ENCODE measurements around the gene PNPLA8. TPM values are rescaled to one million over a fixed set of nuclear protein-coding genes. Genes with fewer than 3 reads are reported as not detected.

The PNPLA8 gene
- polyA plus RNA-seq, 3 donors: 10.2 to 80.0 (median 55.5) TPM

- no peak overlapping the region for H3K9ac ChIP-seq (ENCODE audit: insufficient read depth, low read length, poor library complexity, severe bottlenecking)
- H3K9me3 ChIP-seq (replicated peaks in 1 of 2; ENCODE audit: control insufficient read depth in 1 of 2, insufficient read depth in 1 of 2, low read length in 2 of 2): no peaks in the 10 kb centered on the region
- Mint-ChIP-seq H3K9me3 (peaks cover 0 to 4% (median 0%) of the 10 kb centered on the region in 7 donors), H3K4me1 (no peaks in the 10 kb centered on the region), H3K27me3 (ENCODE audit: low read depth in 3 of 3) (peaks cover 33 to 43% (median 41%) of the 10 kb centered on the region in 3 donors), H3K27ac (no peak overlapping the region), H3K36me3 (no peaks in the 10 kb centered on the region), H3K4me3 (no peak overlapping the region)
- no peak for TF ChIP-seq CTCF (IDR thresholded peaks at IDR 0.05)
- intact Hi-C loops (cut with micrococcal nuclease): no loop called here
- H2AFZ ChIP-seq (ENCODE audit: insufficient read depth, low read depth, low read length, poor library complexity, severe bottlenecking): no peak overlapping the region
- WGBS (ENCODE audit: insufficient coverage): 88% methylated on average over 5 of the region's 11 CpGs
- no peaks in the 10 kb centered on the region for H3K4me1 ChIP-seq (ENCODE audit: control insufficient read depth in 1 of 2, insufficient read depth in 2 of 2, low read length in 2 of 2)
- DNase-seq: no peak
- no peaks in the 10 kb centered on the region for H3K36me3 ChIP-seq (replicated peaks in 1 of 2; ENCODE audit: control insufficient read depth in 1 of 2, insufficient read depth in 2 of 2, low read length in 2 of 2)
- no peak overlapping the region for H3K27ac ChIP-seq (ENCODE audit: low read depth in 1 of 2, low read length in 2 of 2)
- no peaks in the 10 kb centered on the region for H4K20me1 ChIP-seq (ENCODE audit: insufficient read depth, low read length)
- H3K4me2 ChIP-seq (replicated peaks; ENCODE audit: extremely low read depth, low read length, poor library complexity, severe bottlenecking): no peak overlapping the region
- no peaks in the 10 kb centered on the region for H3K79me2 ChIP-seq (ENCODE audit: insufficient read depth, low read length)
- H3K4me3 ChIP-seq (replicated peaks in 1 of 3; ENCODE audit: low read depth in 2 of 3, low read length in 3 of 3): no peak overlapping the region
- peaks cover 27 to 38% of the 10 kb centered on the region in 2 donors for H3K27me3 ChIP-seq (ENCODE audit: control insufficient read depth in 2 of 2, insufficient read depth in 2 of 2, low read length in 2 of 2)
Measured at GRCh38 chr7:108448584-108449505, 77.1 kb downstream of the PNPLA8 start.

GRCh38 chr7:108442039-108442568, 83.8 kb downstream of the PNPLA8 start:
- TF ChIP-seq CTCF (IDR thresholded peaks at IDR 0.05): no peak
- peaks cover 11 to 13% (median 12%) of the 10 kb centered on the region in 3 donors for H3K27me3 Mint-ChIP-seq (ENCODE audit: low read depth in 3 of 3)

More at GRCh38 chr7:108442039-108442568, 83.8 kb downstream of the PNPLA8 start:
- H3K36me3 ChIP-seq (replicated peaks in 1 of 2; ENCODE audit: control insufficient read depth in 1 of 2, insufficient read depth in 2 of 2, low read length in 2 of 2): no peaks in the 10 kb centered on the region
- no peak overlapping the region for H2AFZ ChIP-seq (ENCODE audit: insufficient read depth, low read depth, low read length, poor library complexity, severe bottlenecking)
- Mint-ChIP-seq H3K4me1 (no peaks in the 10 kb centered on the region), H3K9me3 (peaks cover 0 to 3% (median 0%) of the 10 kb centered on the region in 7 donors), H3K27ac (no peak overlapping the region), H3K36me3 (no peaks in the 10 kb centered on the region), H3K4me3 (no peak overlapping the region)
- no peak overlapping the region for H3K4me3 ChIP-seq (replicated peaks in 1 of 3; ENCODE audit: low read depth in 2 of 3, low read length in 3 of 3)
- H3K27ac ChIP-seq (ENCODE audit: low read depth in 1 of 2, low read length in 2 of 2): no peak overlapping the region
- H3K9ac ChIP-seq (ENCODE audit: insufficient read depth, low read length, poor library complexity, severe bottlenecking): no peak overlapping the region
- no peaks in the 10 kb centered on the region for H4K20me1 ChIP-seq (ENCODE audit: insufficient read depth, low read length)
- H3K4me2 ChIP-seq (replicated peaks; ENCODE audit: extremely low read depth, low read length, poor library complexity, severe bottlenecking): no peak overlapping the region
- H3K79me2 ChIP-seq (ENCODE audit: insufficient read depth, low read length): no peaks in the 10 kb centered on the region
- H3K4me1 ChIP-seq (ENCODE audit: control insufficient read depth in 1 of 2, insufficient read depth in 2 of 2, low read length in 2 of 2): no peaks in the 10 kb centered on the region
- H3K27me3 ChIP-seq (ENCODE audit: control insufficient read depth in 2 of 2, insufficient read depth in 2 of 2, low read length in 2 of 2): peaks cover 5 to 7% of the 10 kb centered on the region in 2 donors
- intact Hi-C loops (cut with micrococcal nuclease): no loop called here
- peak in 1 of 3 donors; percentile 21 for DNase-seq
- WGBS (ENCODE audit: insufficient coverage): 93% methylated on average over 2 of the region's 5 CpGs
- H3K9me3 ChIP-seq (replicated peaks in 1 of 2; ENCODE audit: control insufficient read depth in 1 of 2, insufficient read depth in 1 of 2, low read length in 2 of 2): no peaks in the 10 kb centered on the region
